ENCODE results near the gene FHOD3. TPM values are rescaled to one million over a fixed set of nuclear protein-coding genes. Genes with fewer than 3 reads are reported as not detected.

FHOD3 gene
- total RNA-seq, 1 donor from 2014 or later = 346 TPM

DNA sequence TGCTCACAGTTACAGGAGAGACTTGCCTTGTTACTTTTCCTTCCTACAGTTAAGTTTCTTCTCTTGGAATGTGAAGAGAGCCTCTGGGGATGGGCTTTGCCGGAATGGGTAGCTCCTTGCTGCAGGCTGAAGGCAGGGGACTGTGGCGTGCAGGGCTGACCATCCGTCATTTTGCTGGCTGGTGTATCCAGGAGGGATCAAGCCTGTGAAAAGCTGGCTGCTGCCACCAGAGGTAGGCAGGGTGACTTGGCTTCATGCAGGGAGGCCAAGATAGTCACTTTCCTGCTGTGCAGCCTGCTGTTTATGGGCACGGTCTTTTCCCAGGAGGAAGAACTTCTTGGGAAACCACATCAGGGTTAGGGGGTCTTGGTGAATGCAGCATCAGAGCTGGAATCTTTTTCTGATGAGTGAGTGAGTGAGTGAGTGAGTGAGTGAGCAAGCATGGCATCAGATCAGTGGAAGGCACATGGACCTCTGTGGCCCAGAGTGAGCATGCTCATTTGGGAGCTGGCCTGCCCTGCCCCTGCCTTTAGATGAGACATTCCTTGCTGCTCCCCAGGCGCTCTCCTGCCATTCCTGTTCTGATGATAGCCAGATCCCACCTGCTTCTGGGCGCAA is 33.0 kb downstream of the FHOD3 start:
- H3K27me3 ChIP-seq (ENCODE audit: low read depth) = no peaks in the 10 kb centered on the region
- peaks cover 93% of the 10 kb centered on the region for H3K4me1 ChIP-seq
- intact Hi-C loops (cut with micrococcal nuclease) = no loop called here
- peak overlapping the region; percentile 74 for H3K27ac ChIP-seq (replicated peaks)
- no peak for DNase-seq
- TF ChIP-seq, protein P1, sequence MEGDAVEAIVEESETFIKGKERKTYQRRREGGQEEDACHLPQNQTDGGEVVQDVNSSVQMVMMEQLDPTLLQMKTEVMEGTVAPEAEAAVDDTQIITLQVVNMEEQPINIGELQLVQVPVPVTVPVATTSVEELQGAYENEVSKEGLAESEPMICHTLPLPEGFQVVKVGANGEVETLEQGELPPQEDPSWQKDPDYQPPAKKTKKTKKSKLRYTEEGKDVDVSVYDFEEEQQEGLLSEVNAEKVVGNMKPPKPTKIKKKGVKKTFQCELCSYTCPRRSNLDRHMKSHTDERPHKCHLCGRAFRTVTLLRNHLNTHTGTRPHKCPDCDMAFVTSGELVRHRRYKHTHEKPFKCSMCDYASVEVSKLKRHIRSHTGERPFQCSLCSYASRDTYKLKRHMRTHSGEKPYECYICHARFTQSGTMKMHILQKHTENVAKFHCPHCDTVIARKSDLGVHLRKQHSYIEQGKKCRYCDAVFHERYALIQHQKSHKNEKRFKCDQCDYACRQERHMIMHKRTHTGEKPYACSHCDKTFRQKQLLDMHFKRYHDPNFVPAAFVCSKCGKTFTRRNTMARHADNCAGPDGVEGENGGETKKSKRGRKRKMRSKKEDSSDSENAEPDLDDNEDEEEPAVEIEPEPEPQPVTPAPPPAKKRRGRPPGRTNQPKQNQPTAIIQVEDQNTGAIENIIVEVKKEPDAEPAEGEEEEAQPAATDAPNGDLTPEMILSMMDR (IDR thresholded peaks at IDR 0.05; ENCODE audit: borderline replicate concordance) = no peak
- no peaks in the 10 kb centered on the region for H3K36me3 ChIP-seq
- H3K9me3 ChIP-seq (replicated peaks) = no peaks in the 10 kb centered on the region
- no peak overlapping the region for H3K4me3 ChIP-seq

- intact Hi-C loops (cut with micrococcal nuclease) = no loop called here
- peaks cover 83% of the 10 kb centered on the region for H3K4me1 ChIP-seq
- peak overlapping the region; percentile 38 for H3K27ac ChIP-seq (replicated peaks)
- no peaks in the 10 kb centered on the region for H3K36me3 ChIP-seq
- H3K4me3 ChIP-seq = no peak overlapping the region
- no peaks in the 10 kb centered on the region for H3K9me3 ChIP-seq (replicated peaks)
- no peaks in the 10 kb centered on the region for H3K27me3 ChIP-seq (ENCODE audit: low read depth)
- TF ChIP-seq, protein P1 (IDR thresholded peaks at IDR 0.05; ENCODE audit: borderline replicate concordance) = no peak
- DNase-seq = no peak
Observed at GRCh38 chr18:36331521-36331971, 34.0 kb downstream of the FHOD3 start.

- Histone ChIP-seq H3K27me3 (ENCODE audit: low read depth) (no peaks in the 10 kb centered on the region), H3K36me3 (no peaks in the 10 kb centered on the region), H3K9me3 (replicated peaks) (no peaks in the 10 kb centered on the region), H3K4me1 (peaks cover 79% of the 10 kb centered on the region), H3K27ac (replicated peaks) (peak overlapping the region; percentile 53), H3K4me3 (no peak overlapping the region)
- intact Hi-C loops (cut with micrococcal nuclease) = no loop called here
- TF ChIP-seq, protein P1 (IDR thresholded peaks at IDR 0.05; ENCODE audit: borderline replicate concordance) = no peak
- no peak for DNase-seq
Observed at GRCh38 chr18:36333414-36333813, 35.9 kb downstream of the FHOD3 start.

- Histone ChIP-seq H3K27ac (replicated peaks) (peak overlapping the region; percentile 53), H3K4me1 (peaks cover 78% of the 10 kb centered on the region), H3K27me3 (ENCODE audit: low read depth) (no peaks in the 10 kb centered on the region), H3K36me3 (no peaks in the 10 kb centered on the region), H3K4me3 (no peak overlapping the region), H3K9me3 (replicated peaks) (no peaks in the 10 kb centered on the region)
- TF ChIP-seq, protein P1 (IDR thresholded peaks at IDR 0.05; ENCODE audit: borderline replicate concordance) = no peak
- intact Hi-C loops (cut with micrococcal nuclease) = no loop called here
- no peak for DNase-seq
Observed at GRCh38 chr18:36334798-36335197, 37.3 kb downstream of the FHOD3 start.

DNA sequence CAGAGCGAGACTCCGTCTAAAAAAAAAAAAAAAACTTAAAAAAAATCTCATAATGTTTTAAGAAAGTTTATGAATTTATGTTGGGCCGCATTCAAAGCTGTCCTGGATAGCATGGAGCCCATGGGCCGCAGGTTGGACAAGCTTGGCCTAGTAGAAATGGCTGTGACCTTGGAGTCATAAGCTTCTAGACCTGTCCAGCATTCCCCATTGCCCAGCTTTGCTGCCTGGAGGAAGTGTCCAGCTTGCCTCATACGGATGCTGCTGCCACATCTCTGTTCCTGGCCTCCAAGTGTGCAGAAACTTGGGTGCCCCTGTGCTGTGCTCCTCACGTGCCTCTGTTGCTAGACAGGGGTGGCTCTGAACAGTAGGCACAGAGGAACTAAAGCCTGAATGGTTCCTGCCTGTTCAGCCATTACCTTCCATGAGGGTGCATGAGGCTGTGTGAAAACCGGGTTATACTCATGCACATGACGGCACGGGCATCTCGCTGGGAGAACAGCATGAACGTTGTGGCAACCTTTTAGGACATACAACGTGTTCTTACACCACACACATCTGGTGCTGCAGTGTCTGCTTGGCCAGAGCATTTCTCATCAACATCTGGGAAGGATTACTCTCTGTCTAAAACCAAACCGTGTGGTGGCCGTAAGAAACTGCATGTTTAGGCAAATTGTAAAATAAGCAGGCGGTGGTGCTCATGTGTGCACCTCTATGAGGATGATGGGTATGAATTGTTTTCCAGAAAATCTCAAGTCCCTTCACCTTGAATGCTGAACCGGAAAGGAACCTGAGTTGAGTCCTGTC is 38.2 kb downstream of the FHOD3 start:
- intact Hi-C loops (cut with micrococcal nuclease) = no loop called here

More for the DNA sequence above, 38.2 kb downstream of the FHOD3 start:
- Histone ChIP-seq H3K4me1 (peaks cover 76% of the 10 kb centered on the region), H3K36me3 (no peaks in the 10 kb centered on the region), H3K4me3 (no peak overlapping the region), H3K27me3 (ENCODE audit: low read depth) (no peaks in the 10 kb centered on the region), H3K27ac (replicated peaks) (no peak overlapping the region), H3K9me3 (replicated peaks) (no peaks in the 10 kb centered on the region)
- TF ChIP-seq, protein P1 (IDR thresholded peaks at IDR 0.05; ENCODE audit: borderline replicate concordance) = no peak
- DNase-seq = no peak

Measured in left ventricle myocardium inferior (tissue), 1 donor.